ENCODE measurements around the gene HSPB1.
"Not testable (repeated sequence)": the region's sequence is repeated elsewhere in the genome, so short reads cannot be mapped to it uniquely, and the experiment has no call there.

HSPB1 gene

GRCh38 chr7:76269895-76270294 lies 32.6 kb upstream of the HSPB1 start:
- TF ChIP-seq CTCF (IDR thresholded peaks at IDR 0.05; ENCODE audit: control insufficient read depth, extremely low read depth, insufficient read depth): no peak
- no peak overlapping the region for H3K4me3 ChIP-seq (ENCODE audit: low read depth, low read length)
- DNase-seq (ENCODE audit: low read depth): no peak

GRCh38 chr7:76271384-76271783 lies 31.1 kb upstream of the HSPB1 start:
- not testable (repeated sequence) for DNase-seq (ENCODE audit: low read depth)

GRCh38 chr7:76272142-76272541 lies 30.3 kb upstream of the HSPB1 start:
- H3K4me3 ChIP-seq (ENCODE audit: low read depth, low read length): no peak overlapping the region
- no peak for DNase-seq (ENCODE audit: low read depth)
- no peak for TF ChIP-seq CTCF (IDR thresholded peaks at IDR 0.05; ENCODE audit: control insufficient read depth, extremely low read depth, insufficient read depth)

More at GRCh38 chr7:76271384-76271783, 31.1 kb upstream of the HSPB1 start:
- not testable (repeated sequence) for H3K4me3 ChIP-seq (ENCODE audit: low read depth, low read length)

- TF ChIP-seq CTCF (IDR thresholded peaks at IDR 0.05; ENCODE audit: control insufficient read depth, extremely low read depth, insufficient read depth): no peak
- no peak for DNase-seq (ENCODE audit: low read depth)
- H3K4me3 ChIP-seq (ENCODE audit: low read depth, low read length): no peak overlapping the region
Observed at GRCh38 chr7:76272851-76273497, 29.5 kb upstream of the HSPB1 start.

GRCh38 chr7:76273503-76273902 lies 29.0 kb upstream of the HSPB1 start:
- no peak overlapping the region for H3K4me3 ChIP-seq (ENCODE audit: low read depth, low read length)
- DNase-seq (ENCODE audit: low read depth): no peak
- no peak for TF ChIP-seq CTCF (IDR thresholded peaks at IDR 0.05; ENCODE audit: control insufficient read depth, extremely low read depth, insufficient read depth)

- no peak for TF ChIP-seq CTCF (IDR thresholded peaks at IDR 0.05; ENCODE audit: control insufficient read depth, extremely low read depth, insufficient read depth)
- DNase-seq (ENCODE audit: low read depth): no peak
Observed at GRCh38 chr7:76278540-76278939, 23.9 kb upstream of the HSPB1 start.

GRCh38 chr7:76280408-76280807 lies 22.1 kb upstream of the HSPB1 start:
- TF ChIP-seq CTCF (IDR thresholded peaks at IDR 0.05; ENCODE audit: control insufficient read depth, extremely low read depth, insufficient read depth): no peak
- H3K4me3 ChIP-seq (ENCODE audit: low read depth, low read length): no peak overlapping the region
- no peak for DNase-seq (ENCODE audit: low read depth)

More at GRCh38 chr7:76278540-76278939, 23.9 kb upstream of the HSPB1 start:
- H3K4me3 ChIP-seq (ENCODE audit: low read depth, low read length): no peak overlapping the region
